HepG2 (cell line): Measurements from ENCODE around the gene F2RL3. TPM values are rescaled to one million over a fixed set of nuclear protein-coding genes. Genes with fewer than 3 reads are reported as not detected.

Source experiments
- ATAC-seq: fragments of 200-7000 bp; cut with Tn5 transposase; 3 replicates; pipeline ENCODE4 v1.9.1; 2020; ENCODE audit warnings: mild to moderate bottlenecking, moderate library complexity
- BruUV-seq: library from RNA; stranded (reverse); fragments of 400-500 nt; replicated peaks from 2 replicates; lab custom pipeline; 2021; lab: Mats Ljungman, UMichigan
- CTCF ChIA-PET: fragments of 300-600 bp; formaldehyde crosslinking; extraction: SDS; loops from one replicate; lab custom pipeline; 2021; ENCODE audit warnings: low total read pairs, inconsistent platforms, low intra/inter-chr PET ratio; lab: Yijun Ruan, JAX
- POLR2A ChIA-PET: fragments of 350-600 bp; sonication (Branson Sonifier 250); formaldehyde crosslinking; loops from one replicate; lab custom pipeline; 2020; ENCODE audit warnings: antibody characterized with exemption, inconsistent platforms; lab: Yijun Ruan, JAX
- DNase-seq: peaks from one replicate; pipeline ENCODE4 v3.0.0-alpha.2; 2015; ENCODE audit warnings: low spot score
- FAIRE-seq: peaks from 3 replicates; lab custom pipeline; 2011; peaks lifted over from hg19 to GRCh38; lab: Jason Lieb, UNC
- H2AFZ ChIP-seq: one replicate; pipeline ENCODE4 v1.6.1; 2011; ENCODE audit warnings: low read length, inconsistent platforms
- H3K27ac ChIP-seq: fragments of 300-600 bp; 3 replicates; pipeline ENCODE4 v1.8.0; 2011; ENCODE audit warnings: mixed run types, mild to moderate bottlenecking, mixed read lengths, low read length, inconsistent platforms; ENCODE audit not compliant: insufficient read depth; ENCODE audit errors: extremely low read length
- H3K27me3 ChIP-seq, 2 experiments: fragments of 200-600 bp in 1 of 2; 2 replicates in 1 of 2; 3 replicates in 1 of 2; pipeline versions ENCODE4 v1.6.0 to v1.8.0; 2011; ENCODE audit warnings: low read length in 2 of 2, mild to moderate bottlenecking in 2 of 2, moderate library complexity in 2 of 2, inconsistent platforms in 1 of 2; ENCODE audit not compliant: insufficient read depth in 2 of 2, control insufficient read depth in 1 of 2
- H3K36me3 ChIP-seq, 2 experiments: fragments of 200-600 bp in 1 of 2; replicated peaks in 1 of 2; 2 replicates in 1 of 2; 3 replicates in 1 of 2; pipeline versions ENCODE4 v1.5.1 to v1.8.0; 2011; ENCODE audit warnings: low read length in 2 of 2, inconsistent platforms in 1 of 2; ENCODE audit not compliant: insufficient read depth in 2 of 2, control insufficient read depth in 1 of 2
- H3K4me1 ChIP-seq: 2 replicates; pipeline ENCODE4 v1.5.1; 2012; ENCODE audit warnings: low read length, inconsistent platforms; ENCODE audit not compliant: insufficient read depth
- H3K4me2 ChIP-seq: 2 replicates; pipeline ENCODE4 v1.6.0; 2011; ENCODE audit warnings: low read depth, low read length, inconsistent platforms
- H3K4me3 ChIP-seq, 3 experiments: fragments of 200-600 bp in 1 of 3; sonication (generic), shearing (Covaris generic) in 1 of 3; replicated peaks in 1 of 3; 2 replicates each; pipeline ENCODE4 v1.5.1; 2011 to 2016; ENCODE audit warnings: low read length in 3 of 3, inconsistent platforms in 2 of 3, low read depth in 2 of 3, mild to moderate bottlenecking in 2 of 3, control low read depth in 1 of 3, mixed read lengths in 1 of 3; ENCODE audit not compliant: insufficient read depth in 1 of 3
- H3K79me2 ChIP-seq: one replicate; pipeline ENCODE4 v1.6.1; 2011; ENCODE audit warnings: low read length, inconsistent platforms; ENCODE audit not compliant: insufficient read depth
- H3K9ac ChIP-seq: 2 replicates; pipeline ENCODE4 v1.6.0; 2011; ENCODE audit warnings: mild to moderate bottlenecking, low read depth, low read length, inconsistent platforms; ENCODE audit not compliant: insufficient read depth
- H3K9me3 ChIP-seq: 2 replicates; pipeline ENCODE4 v1.5.1; 2012; ENCODE audit warnings: mild to moderate bottlenecking, low read length
- H4K20me1 ChIP-seq: 2 replicates; pipeline ENCODE4 v1.6.0; 2011; ENCODE audit warnings: inconsistent platforms, mild to moderate bottlenecking, low read length, moderate library complexity; ENCODE audit not compliant: insufficient read depth
- HNF4A ChIP-seq: sonication (generic); formaldehyde crosslinking; IDR thresholded peaks from 2 replicates; pipeline ENCODE4 v1.4.0; 2020; ENCODE audit warnings: missing genetic modification reagents
- MATR3 ChIP-seq: sonication (generic); formaldehyde crosslinking; IDR thresholded peaks from 2 replicates; pipeline ENCODE4 v1.4.0; 2020; ENCODE audit warnings: missing genetic modification reagents
- RARG ChIP-seq: sonication (generic); formaldehyde crosslinking; IDR thresholded peaks from 2 replicates; pipeline ENCODE4 v1.4.0; 2020; ENCODE audit warnings: low read depth, mild to moderate bottlenecking, missing genetic modification reagents
- STAG1 ChIP-seq: sonication (generic); formaldehyde crosslinking; IDR thresholded peaks from 2 replicates; pipeline ENCODE4 v1.4.0; 2020; ENCODE audit warnings: missing genetic modification reagents
- ZNF564 ChIP-seq: sonication (generic); formaldehyde crosslinking; IDR thresholded peaks from 2 replicates; pipeline ENCODE4 v1.8.1; 2023; ENCODE audit warnings: mild to moderate bottlenecking, missing genetic modification reagents
- WGBS: methylation state at CpG from one replicate; pipeline ENCODE4 v1.1.6; 2017; ENCODE audit warnings: low lambda C conversion rate; 5-methylcytosine and 5-hydroxymethylcytosine counted together
- in situ Hi-C: cut with HindIII; loops from 2 replicates; pipeline ENCODE4 v1.10.0; 2017; ENCODE audit warnings: low pct_unique_long_range_greater_than_20kb; ENCODE audit not compliant: extremely low pct_ligation_motif_present
- intact Hi-C: fragments of 100-400 bp; cut with micrococcal nuclease; formaldehyde crosslinking; loops from one replicate; pipeline ENCODE4 v1.10.0; 2022; ENCODE audit not compliant: unreplicated experiment
- polyA plus RNA-seq, 8 experiments: library from polyadenylated mRNA; depleted of rRNA in 3 of 8; stranded (reverse) in 7 of 8; unstranded in 1 of 8; fragments of >200 nt; fragmentation: Illumina TruSeq in 4 of 8; extraction: Trizol in 4 of 8; gene quantifications; 2 replicates each; pipeline versions ENCODE4 v1.2.1 to v1.2.3, GENCODE V29; 2011 to 2016; ENCODE audit warnings: low read depth in 4 of 8, missing spikeins in 1 of 8, mixed read lengths in 1 of 8; ENCODE audit not compliant: insufficient read depth in 1 of 8
- total RNA-seq, 5 experiments: library from RNA; depleted of rRNA; stranded (reverse); fragments of >200 nt; fragmentation: Illumina TruSeq; extraction: Trizol; gene quantifications; 2 replicates each; pipeline ENCODE4 v1.2.3, GENCODE V29; 2016; ENCODE audit warnings: low read depth in 1 of 5
- TF ChIP-seq, protein P1 (sequence below): sonication (generic); formaldehyde crosslinking; IDR thresholded peaks from 2 replicates; pipeline ENCODE4 v1.5.1; 2020; ENCODE audit warnings: mild to moderate bottlenecking, missing genetic modification reagents, moderate library complexity

Gene F2RL3
- total and polyA plus RNA-seq, 2 of the 13 experiments (the other 11 are each of a cell fraction or from before 2014, with no cell fraction given), result not detected

DNA sequence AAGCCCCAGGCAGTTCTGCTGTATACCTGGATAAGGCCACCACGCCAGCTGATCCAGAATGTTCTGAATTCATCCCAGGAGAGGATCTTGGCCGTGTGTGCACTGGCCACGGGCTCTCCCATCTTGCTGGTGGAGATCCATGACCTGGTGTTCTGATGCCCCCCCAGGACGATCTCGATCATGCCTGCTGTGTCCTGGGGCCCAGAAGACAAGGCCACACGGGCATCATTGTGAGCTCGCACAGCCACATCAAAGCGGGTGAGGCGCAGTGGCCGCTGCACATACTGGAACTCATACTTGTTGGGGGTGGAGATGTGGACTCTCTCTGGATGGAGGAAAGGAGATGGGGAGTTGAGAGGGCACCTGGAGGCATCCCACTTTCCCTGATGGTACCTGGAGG, 40.1 kb downstream of the F2RL3 start (continued):
- no peak for TF ChIP-seq MATR3 (CRISPR knock-in tag)

DNA sequence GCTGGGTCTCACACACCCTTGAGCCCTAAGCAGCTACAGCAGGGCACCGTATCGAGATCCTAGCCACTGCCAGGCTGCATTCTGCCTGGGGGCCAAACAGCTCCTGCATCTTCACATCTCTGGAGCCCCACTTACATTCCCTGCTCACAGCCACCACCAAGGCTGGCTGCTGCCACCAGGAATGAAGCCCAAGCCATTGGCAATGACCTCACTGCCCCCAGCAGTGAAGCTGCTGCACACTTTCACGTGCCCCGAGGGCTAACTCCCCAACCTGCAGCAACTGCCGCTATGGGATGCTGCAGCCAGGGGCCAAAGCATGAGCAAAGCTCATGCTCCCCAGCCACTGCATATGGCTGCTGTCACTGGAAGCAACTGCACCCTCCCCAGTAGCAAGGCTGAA, 42.0 kb downstream of the F2RL3 start:
- H3K27me3 ChIP-seq, result peaks cover 3 to 4% of the 10 kb centered on the region in 2 experiments; a peak in 2 of 5 replicates
- TF ChIP-seq ZNF564 (CRISPR knock-in tag), result no peak
- TF ChIP-seq, all 625 proteins: peak for 0
- Histone ChIP-seq H4K20me1 (no peaks in the 10 kb centered on the region), H3K4me2 (no peak overlapping the region), H3K9ac (no peak overlapping the region), H3K79me2 (no peaks in the 10 kb centered on the region), H2AFZ (no peak overlapping the region), H3K9me3 (no peaks in the 10 kb centered on the region), H3K4me3 (no peak overlapping the region), H3K4me1 (no peaks in the 10 kb centered on the region), H3K36me3 (no peaks in the 10 kb centered on the region), H3K27ac (no peak overlapping the region)
- no peak for FAIRE-seq
- DNase-seq, result no peak
- intact Hi-C loops, result no loop called here
- CTCF ChIA-PET, result no interaction called here
- POLR2A ChIA-PET, result no interaction called here
- no TSS peak for BruUV-seq
- in situ Hi-C loops, result no loop called here
- no CpG with 5 or more reads among the region's 5 CpGs for WGBS
- no peak for ATAC-seq

DNA sequence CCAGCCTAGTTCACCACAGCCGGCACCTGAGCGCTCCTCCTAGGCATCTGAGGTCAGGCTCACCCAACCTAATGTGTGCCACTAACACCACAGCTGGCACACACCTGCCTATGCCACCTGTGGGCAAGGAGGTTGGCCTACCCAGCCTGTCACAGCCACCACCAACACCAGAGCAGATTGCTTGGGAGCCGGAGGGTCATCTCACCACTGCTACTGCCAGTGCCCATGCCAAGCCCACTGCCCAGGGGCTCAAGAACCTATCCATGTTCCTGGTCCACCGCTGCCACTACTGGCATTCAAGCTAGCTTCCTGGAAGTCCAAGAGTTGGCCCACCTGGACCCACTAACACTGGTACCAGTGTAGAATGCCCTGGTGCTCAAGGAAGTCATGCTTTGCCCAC, 42.5 kb downstream of the F2RL3 start:
- Histone ChIP-seq H3K79me2 (no peaks in the 10 kb centered on the region), H3K9ac (no peak overlapping the region), H3K36me3 (no peaks in the 10 kb centered on the region), H3K27ac (no peak overlapping the region), H3K9me3 (no peaks in the 10 kb centered on the region), H2AFZ (no peak overlapping the region), H3K4me1 (no peaks in the 10 kb centered on the region), H3K4me3 (no peak overlapping the region), H4K20me1 (no peaks in the 10 kb centered on the region), H3K4me2 (no peak overlapping the region), H3K27me3 (peaks cover 3 to 4% of the 10 kb centered on the region in 2 experiments; a peak in 2 of 5 replicates)
- POLR2A ChIA-PET, result no interaction called here
- no TSS peak for BruUV-seq
- FAIRE-seq, result no peak
- in situ Hi-C loops (no loop called here), intact Hi-C loops (no loop called here)
- no peak for DNase-seq
- no peak for TF ChIP-seq STAG1 (CRISPR knock-in tag)
- no peak for TF ChIP-seq HNF4A (CRISPR knock-in tag)
- TF ChIP-seq RARG, result no peak
- TF ChIP-seq, protein P1, sequence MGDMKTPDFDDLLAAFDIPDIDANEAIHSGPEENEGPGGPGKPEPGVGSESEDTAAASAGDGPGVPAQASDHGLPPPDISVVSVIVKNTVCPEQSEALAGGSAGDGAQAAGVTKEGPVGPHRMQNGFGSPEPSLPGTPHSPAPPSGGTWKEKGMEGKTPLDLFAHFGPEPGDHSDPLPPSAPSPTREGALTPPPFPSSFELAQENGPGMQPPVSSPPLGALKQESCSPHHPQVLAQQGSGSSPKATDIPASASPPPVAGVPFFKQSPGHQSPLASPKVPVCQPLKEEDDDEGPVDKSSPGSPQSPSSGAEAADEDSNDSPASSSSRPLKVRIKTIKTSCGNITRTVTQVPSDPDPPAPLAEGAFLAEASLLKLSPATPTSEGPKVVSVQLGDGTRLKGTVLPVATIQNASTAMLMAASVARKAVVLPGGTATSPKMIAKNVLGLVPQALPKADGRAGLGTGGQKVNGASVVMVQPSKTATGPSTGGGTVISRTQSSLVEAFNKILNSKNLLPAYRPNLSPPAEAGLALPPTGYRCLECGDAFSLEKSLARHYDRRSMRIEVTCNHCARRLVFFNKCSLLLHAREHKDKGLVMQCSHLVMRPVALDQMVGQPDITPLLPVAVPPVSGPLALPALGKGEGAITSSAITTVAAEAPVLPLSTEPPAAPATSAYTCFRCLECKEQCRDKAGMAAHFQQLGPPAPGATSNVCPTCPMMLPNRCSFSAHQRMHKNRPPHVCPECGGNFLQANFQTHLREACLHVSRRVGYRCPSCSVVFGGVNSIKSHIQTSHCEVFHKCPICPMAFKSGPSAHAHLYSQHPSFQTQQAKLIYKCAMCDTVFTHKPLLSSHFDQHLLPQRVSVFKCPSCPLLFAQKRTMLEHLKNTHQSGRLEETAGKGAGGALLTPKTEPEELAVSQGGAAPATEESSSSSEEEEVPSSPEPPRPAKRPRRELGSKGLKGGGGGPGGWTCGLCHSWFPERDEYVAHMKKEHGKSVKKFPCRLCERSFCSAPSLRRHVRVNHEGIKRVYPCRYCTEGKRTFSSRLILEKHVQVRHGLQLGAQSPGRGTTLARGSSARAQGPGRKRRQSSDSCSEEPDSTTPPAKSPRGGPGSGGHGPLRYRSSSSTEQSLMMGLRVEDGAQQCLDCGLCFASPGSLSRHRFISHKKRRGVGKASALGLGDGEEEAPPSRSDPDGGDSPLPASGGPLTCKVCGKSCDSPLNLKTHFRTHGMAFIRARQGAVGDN (CRISPR knock-in tag), result no peak
- ATAC-seq, result no peak
- no CpG with 5 or more reads among the region's 4 CpGs for WGBS
- CTCF ChIA-PET, result no interaction called here
